Activated CD4-positive, alpha-beta T cell treated with anti-CD3 and anti-CD28 coated beads for 24 hours (primary cell): ENCODE results near the gene IMPG1.
"Not testable (repeated sequence)": the region's sequence is repeated elsewhere in the genome, so short reads cannot be mapped to it uniquely, and the experiment has no call there.

Source experiments
- DNase-seq, 2 donors: peaks; one replicate each; pipeline ENCODE4 v3.0.0-alpha.2; 2020; ENCODE audit warnings: low read depth in 2 of 2

The IMPG1 gene

DNA sequence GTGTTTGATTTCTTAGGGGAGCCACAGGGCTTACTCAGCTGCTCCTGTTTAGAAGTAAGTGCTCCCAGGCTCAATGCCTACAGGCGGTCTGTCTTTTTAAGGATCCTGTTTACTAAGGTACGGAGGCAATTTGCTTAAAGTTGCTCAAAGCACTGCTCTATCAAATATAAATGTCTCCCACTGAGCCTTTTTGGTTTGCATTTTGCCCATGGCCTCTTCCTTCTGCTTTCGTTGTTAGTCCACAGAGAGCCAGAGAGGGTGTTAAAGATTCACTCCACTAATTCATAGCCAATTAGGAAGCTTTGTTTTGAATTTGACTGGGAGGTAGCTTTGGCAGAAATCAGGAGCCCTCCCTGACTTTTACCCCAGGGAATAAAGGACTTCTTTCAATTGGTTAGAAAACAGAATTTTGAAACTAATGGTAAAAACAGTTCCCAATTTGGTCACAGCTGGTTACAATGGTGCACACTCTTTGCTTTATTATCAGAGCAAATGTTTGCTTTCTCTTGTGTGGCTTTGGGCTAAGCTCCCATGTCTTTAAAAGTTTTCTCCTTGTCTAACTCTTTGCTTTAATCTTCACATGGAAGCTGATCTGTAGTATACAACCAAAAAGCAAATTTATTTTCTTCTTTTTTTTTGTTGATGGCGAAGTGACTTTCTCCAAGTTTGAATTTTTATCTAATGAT is 126.2 kb downstream of the IMPG1 start:
- DNase-seq, result no peak

DNA sequence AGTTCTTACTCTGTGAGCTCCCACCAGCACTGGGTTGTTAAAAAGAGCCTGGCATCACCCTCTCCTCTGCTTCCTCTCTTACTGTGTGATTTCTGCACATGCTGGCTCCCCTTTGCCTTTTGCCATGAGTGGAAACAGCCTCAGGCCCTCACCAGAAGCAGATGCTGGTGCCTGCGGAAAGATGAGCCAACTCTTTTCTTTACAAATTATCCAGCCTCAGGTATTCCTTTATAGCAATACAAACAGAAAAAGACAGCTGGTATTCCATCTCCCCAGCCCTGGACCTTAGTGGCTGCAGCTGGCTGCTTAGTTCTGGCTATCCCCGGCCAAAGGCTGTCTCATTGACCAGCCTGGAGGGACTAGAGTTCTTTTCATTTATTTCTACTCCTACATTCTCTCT is 129.1 kb downstream of the IMPG1 start:
- DNase-seq, result no peak

DNA sequence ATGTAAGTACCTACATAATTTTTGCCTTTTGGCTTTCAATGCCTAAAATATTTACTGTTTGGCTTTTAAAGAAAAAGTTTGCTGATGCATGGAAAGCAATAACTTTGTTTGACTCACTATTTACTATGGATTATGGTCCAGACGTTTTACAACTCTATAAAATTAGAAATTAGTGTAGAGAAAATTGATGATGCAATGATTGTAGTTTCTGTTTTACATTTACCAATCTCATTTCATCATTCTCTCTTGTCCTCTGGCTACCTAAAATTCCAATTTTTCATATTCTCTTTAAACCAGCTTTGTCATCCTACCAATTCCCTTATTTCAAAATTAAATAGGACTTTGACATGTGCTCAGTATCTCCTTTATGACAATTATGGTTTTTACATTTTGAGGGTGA is 131.0 kb downstream of the IMPG1 start:
- no peak for DNase-seq

- no peak for DNase-seq
Measured at GRCh38 chr6:75940564-75940963, 131.9 kb downstream of the IMPG1 start.

GRCh38 chr6:75937846-75938245 is 134.6 kb downstream of the IMPG1 start:
- no peak for DNase-seq

- DNase-seq, result no peak
Measured at GRCh38 chr6:75936682-75937081, 135.8 kb downstream of the IMPG1 start.

DNA sequence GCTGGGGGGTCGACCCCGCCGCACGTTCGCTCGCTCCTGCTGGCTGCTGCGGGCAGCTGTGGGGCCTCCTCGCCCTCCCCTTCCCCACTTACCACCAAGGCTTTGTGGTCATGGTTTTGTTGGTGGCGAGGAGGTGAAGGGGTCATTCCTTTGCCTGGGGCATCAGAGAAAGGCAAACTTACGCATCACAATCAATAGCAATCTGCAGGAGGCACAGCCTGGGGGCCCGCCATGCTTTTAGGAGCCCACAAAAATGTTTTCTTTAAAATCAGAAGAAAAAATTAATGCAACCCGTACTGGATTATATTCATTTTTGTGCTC is 137.0 kb downstream of the IMPG1 start:
- no peak for DNase-seq

DNA sequence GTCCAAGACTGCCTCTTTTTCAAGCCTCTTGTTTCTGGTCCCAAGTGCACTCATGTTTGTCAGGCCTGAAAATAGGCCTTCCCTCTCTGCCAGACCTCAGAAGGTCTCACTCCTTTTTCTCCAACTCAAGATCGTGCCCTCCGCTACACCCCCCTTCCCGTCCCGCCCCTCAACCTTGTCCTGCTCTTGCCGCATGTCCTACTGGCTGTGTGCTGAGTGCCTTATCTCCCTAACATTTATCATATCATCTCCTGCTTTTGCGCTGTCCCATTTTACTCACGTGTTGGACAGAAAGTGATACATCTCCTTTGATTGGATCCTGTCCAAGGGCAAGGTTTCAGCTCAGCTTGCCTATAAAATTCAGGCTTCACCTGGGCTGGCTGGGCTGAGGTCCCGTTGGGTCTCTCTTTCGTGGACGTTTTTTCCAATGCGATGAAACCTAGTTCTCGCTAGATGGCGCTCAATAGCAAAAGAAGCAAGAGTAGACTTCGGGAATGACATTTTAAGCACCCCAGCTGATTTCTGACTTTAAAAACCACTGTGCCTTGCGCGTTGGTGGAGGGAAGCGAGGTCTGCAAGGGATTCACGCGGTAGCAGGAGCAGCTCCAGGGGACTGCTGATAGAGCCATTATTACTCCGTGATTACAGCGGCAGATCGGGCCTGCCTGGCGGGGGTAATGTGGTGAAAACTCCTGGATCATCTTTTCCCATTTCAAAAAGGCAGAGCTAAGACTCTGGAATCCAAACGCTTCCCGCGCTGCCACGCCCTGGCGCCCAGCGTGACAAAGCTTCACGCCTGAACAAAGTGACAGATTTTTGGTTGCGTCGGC is 137.6 kb downstream of the IMPG1 start:
- no peak for DNase-seq

GRCh38 chr6:75933387-75933975 is 139.0 kb downstream of the IMPG1 start:
- DNase-seq, result no peak

DNA sequence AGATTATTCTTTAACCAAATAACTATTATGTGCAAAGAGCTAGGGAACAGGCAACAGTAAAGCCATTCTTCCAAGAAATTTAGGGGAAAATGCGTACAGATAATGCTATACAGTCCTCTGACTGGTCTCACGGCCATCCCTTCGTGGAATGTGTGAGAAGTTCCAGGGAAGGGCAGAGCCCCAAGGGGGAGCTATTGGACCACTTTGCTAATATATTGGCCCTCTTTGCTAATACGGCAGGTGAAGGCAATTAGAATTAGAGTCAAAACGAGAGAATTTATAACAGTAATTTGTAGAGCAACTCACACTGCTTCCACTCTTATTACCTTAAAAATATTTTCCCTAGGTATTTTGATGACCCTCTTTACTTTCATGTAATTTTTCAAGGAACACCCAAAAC is 140.4 kb downstream of the IMPG1 start:
- DNase-seq, result no peak

DNA sequence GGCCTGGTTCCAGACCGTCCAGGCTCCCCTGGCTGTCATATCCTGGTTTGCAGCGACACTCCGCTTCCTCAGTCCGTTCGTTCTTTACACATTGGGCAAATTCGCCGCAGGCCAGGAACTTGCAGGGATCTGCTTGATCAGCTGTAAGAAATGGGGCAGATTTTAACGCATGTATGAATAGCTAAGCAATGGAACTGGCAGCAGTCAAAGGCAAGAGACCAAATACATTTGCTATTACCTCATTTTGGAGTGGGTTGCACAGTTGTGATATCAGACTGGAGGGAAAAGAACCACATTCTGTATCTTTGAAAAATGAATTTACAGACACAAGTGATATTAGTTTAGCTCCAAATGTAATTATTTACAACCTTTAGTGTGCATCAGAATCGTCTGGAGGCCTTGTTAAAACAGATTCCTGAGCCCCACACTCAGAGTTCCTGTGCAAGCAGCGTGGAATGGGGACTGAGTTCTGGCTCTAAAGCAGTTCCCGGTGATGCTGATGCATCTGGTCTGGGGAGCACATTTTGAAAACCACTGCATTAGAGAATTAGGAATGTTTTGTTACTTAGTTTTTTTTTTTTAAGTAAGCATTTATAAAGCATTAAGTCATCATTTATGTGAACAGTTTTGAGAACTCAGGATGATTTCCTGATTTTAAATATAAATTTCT is 141.3 kb downstream of the IMPG1 start:
- DNase-seq, result no peak

DNA sequence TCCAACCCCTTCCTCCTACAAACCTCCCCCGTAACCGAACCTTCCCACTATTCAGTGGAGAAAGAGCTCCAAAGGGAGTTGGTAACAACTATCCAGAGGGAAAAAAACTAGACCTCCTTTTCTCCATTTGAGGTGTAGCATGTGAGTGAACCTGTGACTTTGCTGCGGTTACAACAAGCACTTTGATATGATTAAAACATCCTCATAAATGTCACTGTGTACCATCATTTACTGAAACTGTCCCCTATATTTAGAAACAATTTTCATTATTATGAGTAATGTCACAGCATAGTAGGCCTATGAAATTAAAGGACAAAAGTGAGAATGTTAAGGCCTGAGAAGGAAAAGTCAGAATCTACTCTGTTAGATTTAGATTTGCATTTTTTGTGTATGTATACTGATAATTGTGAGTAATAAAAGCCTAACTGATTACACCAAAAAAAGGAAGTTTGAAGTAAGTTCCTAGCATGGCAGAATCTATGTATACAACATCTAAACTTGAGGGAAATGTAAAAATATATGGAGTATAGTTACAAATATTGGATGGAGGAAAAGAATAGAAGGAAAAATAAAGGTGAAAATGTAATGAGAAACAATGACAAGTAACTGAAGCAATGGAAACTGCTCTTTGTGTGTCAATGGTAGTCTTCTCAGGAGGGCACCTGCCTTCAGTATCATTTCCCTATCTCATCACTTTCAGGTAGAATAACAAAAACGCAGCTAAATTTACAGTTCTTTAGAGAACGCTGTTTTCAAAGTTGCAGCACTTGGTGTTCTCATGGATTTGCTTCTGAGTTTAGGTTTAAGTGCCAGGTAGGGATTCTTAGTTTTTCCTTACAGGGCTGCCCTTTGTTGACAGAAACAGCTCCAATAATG is 145.9 kb downstream of the IMPG1 start:
- DNase-seq, result no peak

- no peak for DNase-seq
Measured at GRCh38 chr6:75922226-75922625, 150.2 kb downstream of the IMPG1 start.

GRCh38 chr6:75913040-75913439 is 159.4 kb downstream of the IMPG1 start:
- DNase-seq, result no peak

- no peak for DNase-seq
Measured at GRCh38 chr6:75907444-75907843, 165.0 kb downstream of the IMPG1 start.

GRCh38 chr6:75906871-75907270 is 165.6 kb downstream of the IMPG1 start:
- DNase-seq, result no peak

DNA sequence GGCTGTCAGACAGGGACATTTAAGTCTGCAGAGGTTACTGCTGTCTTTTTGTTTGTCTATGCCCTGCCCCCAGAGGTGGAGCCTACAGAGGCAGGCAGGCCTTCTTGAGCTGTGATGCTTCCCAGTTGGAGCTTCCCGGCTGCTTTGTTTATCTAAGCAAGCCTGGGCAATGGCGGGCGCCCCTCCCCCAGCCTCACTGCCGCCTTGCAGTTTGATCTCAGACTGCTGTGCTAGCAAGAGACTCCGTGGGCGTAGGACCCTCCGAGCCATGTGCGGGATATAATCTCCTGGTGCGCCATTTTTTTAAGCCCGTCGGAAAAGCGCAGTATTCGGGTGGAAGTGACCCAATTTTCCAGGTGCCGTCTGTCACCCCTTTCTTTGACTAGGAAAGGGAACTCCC is 167.3 kb downstream of the IMPG1 start:
- DNase-seq, result not testable (repeated sequence)

GRCh38 chr6:75900216-75900615 is 172.2 kb downstream of the IMPG1 start:
- DNase-seq, result not testable (repeated sequence)

DNA sequence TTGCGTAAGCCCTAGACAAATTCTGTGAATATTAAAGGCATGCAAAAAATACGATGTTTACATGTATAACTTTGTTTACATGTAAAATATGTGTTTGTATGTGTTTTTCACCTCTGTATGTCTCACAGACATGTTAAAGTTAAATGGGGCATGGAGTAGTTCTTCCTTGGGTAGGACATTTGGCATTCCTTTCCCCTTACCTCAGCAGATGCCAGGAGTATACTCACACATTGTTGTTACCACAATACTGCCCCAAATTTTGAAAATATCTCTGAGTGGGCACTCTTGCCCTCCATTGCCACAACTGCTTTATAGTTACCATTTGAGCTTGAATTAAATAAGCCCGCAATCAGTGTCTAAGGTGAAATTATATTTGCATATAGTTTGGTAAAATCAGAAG is 175.9 kb downstream of the IMPG1 start:
- no peak for DNase-seq

GRCh38 chr6:75893776-75894152 is 178.7 kb downstream of the IMPG1 start:
- DNase-seq, result no peak

- DNase-seq, result no peak
Measured at GRCh38 chr6:75893058-75893775, 179.2 kb downstream of the IMPG1 start.
